ENCODE data around the gene ATXN1.
A peak's percentile ranks its signal among the peaks of the same experiment; 100 is the strongest.

Gene ATXN1

DNA sequence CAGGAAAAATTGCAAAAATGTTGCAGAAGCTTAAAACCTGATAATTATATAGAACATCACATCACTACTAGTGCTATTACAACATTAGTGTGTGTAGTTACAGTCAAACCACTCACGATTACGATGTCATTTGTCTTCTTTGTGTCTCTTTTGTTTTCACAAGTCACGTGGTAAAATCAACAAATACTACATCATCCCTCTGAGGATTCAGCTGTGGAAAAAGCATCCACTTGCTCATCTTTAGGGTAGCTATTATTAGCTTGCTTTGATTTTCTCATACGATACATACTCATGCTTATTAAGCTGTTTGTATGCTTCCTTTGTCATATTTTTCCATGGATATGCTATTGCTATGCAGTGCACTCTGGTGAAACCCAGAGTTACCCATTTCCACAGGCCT is 22.2 kb upstream of the ATXN1 start:
- DNase-seq (ENCODE audit: low spot score) = no peak

DNA sequence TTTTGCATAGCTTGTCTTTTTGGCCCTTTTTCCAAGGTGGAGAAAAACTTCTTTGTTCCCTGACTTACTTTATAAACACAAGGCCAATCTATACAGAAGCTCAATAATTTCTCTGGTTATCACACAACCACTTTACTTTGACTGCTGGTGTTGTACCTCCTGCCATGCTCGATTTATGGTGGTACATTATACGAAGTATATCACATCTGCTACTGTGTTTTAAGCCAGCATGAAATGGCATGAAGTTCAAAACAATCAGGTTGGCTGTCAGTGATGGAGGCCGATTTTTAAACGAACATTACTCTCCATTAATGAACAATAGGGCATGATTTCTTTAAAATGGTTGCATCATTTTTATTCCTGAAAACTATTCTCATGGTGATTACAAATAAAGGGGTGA is 21.0 kb upstream of the ATXN1 start:
- DNase-seq (ENCODE audit: low spot score) = no peak

DNA sequence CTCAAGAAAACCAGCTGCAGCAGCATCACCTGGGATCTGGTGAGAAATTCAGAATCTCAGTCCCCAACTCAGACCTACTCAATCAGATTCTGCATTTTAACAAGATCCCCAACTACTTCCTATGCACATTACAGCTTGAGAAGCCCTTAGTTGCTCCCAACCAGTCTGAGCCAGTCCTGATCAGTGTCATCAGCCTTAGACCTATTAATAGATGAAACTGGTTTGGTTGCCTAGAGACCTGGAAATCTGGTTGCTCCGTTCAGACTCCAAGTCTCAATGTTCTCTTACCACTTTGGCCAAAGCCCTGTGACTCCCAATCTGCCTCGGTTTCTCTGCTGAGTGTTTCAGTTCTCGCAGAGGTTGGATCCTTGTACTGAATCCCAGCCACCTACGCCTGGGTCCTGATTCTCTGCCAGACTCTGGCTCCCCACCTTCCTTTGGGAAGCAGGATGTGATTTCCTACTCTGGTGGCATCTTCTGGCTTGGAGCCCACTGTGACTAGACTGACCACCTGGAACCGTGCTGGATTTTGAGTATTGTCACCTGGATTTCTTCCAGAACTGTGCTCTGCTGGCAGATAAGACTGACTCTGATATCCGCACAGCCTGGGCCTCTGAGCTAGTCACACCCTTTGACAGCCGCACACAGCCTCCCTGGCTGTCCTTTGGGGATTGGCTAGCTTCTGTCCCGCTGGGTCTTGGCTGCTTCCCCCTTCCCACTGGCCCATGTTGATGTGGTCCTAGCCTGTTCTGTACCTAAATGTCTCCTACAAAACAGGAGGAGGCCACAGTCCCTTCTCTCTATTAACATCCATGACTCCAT is 20.3 kb upstream of the ATXN1 start:
- DNase-seq (ENCODE audit: low spot score) = no peak

DNA sequence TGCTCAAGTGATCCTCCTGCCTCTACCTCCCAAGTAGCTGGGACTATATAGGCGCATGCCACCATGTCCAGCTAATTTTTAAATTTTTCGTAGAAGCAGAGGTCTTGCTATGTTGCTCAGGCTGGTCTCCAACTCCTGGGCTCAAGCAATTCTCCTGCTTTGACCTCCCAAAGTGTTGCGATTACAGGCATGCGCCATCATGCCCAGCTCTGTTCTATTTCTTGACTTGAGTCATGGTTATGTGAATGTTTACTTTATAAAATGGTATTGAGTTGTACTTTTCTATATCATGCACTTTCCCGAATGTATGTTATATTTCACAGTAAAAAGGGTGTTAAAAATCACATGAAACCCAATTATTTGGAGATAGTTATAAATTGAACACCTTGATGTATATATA is 17.3 kb upstream of the ATXN1 start:
- no peak for DNase-seq (ENCODE audit: low spot score)

DNA sequence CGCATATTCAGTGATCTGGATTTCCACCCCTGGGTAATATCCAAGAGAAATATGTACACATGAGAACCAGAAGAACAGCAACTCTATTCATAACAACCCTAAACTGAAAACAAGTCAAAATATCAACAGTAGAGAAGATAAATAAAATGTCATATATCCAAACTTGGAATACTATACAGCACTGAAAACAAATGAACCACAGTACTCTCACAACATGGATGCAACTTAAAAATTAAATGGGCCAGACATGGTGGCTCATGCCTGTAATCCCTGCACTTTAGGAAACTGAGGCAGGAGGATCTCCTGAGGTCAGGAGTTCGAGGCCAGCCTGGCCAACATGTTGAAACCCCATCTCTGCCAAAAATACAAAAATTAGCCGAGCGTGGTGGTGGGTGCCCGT is 16.5 kb upstream of the ATXN1 start:
- DNase-seq (ENCODE audit: low spot score) = no peak

DNA sequence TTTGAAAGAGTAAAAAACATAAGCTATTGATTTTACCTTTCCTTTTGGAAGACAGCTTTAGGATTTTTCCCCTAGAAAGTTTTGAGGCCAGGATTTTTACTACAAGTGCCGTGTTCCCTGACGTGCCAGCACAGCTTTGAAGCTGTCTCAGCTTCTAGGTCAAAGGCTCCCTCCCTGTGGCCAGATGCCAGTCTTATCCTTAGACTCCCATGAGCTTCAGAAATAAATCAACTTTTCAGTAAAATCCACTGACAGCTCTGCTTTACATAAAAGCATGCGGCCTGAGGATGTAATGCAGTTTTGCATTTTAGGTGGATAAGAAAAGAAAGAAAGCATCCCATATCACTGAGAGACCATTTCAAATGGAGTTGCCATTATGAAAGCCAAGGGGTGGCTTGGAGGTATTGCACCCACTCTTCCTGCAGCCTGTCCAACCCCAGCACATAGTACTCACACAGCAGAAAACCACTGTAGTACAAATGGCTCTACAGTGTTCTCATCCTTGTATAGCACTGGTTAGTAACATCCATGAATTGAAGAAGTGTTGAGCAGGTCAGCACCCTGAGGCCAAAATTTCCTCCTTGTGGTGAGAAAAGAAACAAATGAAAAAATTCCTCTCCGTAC is 15.2 kb upstream of the ATXN1 start:
- DNase-seq (ENCODE audit: low spot score) = no peak

DNA sequence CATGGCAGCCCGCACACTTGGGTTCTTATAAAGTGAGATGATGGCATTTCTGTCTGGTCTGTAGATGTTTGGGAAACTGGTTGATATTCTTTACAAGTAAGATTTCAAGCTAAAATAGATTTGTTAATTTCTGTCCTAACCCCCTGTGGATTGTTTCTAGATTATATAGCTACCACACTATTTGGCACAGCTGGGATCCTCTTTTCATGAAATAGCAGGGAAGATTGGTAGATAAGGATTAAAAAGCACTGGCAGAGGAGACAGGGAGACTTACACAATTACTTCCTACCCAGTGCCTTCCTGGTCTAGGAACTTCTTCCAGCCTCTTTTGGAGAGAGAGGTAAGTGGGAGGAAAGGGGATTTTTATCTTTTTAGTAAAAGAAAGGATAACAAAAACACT is 13.2 kb upstream of the ATXN1 start:
- no peak for DNase-seq (ENCODE audit: low spot score)

DNA sequence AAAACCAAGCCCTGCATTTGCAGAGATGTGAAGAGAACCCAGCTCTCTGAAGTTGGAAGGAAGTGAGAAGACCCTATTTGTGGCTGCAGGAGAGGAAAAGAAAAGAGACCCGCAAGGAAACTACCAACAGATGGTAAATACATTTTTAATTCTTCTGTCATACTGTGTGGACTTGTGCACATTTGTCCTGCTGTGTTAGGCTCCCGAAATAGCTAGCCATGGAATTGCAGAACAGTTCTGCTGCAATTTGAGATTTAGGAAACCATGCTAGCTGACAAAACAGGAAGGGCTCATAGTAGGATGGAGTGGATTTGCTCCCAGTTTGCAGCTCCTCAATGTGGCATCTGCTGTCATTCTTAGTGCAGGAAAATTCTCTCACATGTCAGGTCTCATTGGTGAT is 12.1 kb upstream of the ATXN1 start:
- DNase-seq (ENCODE audit: low spot score) = no peak

DNA sequence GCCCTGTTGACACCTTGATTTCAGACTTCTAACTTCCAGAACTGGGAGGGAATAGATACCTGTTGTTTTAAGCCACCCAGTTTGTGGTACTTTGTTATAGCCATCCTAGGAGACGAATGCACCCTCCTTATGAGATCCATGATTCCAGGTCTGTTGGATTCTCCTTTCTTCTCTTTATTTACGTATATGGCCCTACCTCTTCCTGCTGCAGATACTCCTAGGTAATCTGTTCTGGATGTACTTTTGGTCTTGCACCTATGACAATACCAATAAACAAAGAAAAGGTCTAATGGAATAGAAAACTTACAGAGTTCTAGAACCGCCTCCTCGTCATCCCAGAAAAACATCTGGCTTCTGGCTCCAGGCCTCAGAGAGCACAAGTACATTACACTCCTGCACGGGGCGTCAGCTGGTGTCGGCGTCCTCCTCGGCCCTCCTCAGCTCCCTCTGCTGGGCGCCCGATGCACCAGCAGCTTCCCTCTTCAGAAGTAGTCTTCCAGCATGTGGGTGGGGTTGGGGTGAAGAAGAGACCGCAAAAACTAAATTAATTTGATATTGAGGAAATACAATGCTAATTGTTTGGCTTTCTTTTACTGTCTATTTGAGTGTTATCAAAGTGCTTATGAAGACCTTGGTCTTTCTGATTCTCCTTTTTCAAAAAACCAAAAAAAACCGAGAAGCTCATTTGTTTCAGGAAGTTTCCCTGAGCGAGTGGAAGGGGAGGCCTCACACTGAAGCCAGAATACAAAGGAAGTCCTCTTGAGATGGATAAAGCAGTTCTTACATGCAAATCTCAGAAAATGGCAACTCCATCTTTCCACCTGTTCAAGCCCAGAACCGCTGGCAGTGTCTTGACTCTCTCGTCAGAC is 9.7 kb upstream of the ATXN1 start:
- peak; percentile 87 for DNase-seq (ENCODE audit: low spot score)

DNA sequence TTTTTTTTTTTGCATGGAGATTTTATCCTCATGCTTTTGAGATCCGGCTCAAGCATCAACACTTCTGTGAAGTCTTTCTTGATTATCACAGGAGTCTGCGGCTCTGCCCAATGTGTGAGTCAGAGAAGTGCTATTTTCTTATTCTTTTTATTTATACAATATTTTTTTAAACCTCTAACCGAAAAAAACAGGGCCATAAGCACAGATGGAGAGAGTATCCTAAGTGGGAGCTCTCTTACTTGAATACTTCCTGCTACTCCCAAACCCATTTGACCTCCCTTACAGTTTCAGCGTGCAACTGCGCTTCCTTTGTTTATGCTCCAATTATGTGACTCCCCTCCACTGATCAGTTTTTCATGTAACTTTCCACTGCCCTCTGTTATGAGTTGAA is 8.7 kb upstream of the ATXN1 start:
- peak; percentile 48 for DNase-seq (ENCODE audit: low spot score)

DNA sequence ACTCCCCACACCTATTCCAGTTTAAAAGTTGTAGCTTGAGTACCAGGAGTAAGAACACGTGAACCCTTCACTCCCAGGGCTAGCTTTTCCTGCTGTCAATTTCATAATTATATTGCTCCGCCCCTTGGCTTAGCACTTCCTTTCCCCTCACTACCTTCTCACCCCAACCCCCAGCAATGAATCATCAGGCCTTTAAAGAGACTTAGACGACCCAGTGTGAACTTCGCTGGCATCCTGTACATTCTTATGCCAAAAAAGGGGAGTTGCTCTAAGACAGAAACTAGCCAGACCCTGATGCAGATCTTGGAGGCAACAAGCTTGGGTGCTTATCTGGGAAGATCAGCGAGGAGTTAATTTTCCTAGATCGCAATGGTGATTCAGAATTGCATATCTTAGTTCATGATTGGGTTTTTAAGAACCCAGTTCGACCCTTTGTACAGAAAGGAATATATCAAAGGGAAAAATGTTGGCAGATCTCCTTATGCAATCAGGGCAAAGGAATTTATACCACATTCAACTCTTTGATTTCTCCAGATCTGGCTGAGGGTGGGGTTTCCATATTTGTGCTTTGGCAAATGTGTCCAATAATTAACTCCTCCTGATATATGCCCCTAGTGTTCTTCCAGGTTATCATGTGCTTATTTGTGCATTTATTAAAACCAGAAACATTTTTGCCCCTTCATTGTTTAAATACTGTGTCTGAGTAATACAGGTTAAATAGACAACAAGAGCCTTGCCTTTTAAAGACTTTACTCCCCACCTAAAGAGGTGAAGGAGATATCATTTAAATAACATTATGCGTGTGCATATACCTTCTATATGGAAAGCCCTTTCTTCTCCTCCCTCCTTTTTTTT is 8.1 kb upstream of the ATXN1 start:
- peak; percentile 51 for DNase-seq (ENCODE audit: low spot score)

DNA sequence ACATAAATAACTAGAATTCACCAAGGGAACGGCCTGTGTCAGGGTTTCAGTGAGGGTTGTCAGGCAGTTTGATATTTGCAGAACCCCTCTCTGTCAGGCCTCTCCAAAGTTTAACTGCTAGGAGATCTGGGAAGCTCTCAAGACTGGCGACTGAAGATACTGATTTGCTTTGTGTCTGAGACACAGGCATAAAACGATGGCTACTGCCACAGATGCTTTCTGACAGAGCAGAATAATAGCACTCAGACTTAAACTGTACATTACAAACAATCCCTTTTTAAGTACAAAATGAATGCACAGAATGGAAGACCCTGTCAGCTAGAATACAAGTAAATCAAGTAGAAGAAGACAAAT is 7.2 kb upstream of the ATXN1 start:
- DNase-seq (ENCODE audit: low spot score) = no peak

DNA sequence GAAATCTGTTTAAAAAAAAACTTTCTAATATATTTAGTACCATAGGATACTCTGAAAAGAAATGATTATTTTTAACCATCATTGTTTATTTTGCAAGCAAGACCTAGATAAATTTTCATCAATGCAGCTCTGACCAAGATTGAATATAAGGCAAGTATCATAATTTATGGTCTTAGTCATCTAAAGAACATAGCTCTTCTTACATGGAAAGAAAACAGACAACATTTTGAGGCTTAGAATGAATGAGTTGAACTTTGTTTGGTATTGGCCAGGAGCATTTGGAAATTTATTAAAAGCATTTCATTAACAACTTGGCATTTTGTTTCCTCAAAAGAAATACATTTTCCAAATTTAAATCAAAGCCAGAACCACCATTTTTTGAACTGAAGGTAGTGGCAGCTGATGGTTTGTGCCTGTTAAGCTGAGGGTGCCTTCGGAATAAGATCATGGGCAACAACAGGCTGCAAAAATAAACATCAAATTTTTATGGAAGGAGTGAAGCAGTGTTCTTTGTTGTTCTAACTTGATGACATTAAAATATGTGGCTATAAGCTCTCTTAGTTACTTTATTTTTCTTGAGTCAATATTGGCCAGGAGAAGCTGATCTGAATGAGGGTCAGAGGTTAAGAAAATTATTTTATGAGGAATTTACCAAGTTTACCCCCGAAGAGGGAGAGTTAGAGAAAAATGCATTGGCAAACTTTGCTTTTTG is 6.7 kb upstream of the ATXN1 start:
- DNase-seq (ENCODE audit: low spot score) = no peak

DNA sequence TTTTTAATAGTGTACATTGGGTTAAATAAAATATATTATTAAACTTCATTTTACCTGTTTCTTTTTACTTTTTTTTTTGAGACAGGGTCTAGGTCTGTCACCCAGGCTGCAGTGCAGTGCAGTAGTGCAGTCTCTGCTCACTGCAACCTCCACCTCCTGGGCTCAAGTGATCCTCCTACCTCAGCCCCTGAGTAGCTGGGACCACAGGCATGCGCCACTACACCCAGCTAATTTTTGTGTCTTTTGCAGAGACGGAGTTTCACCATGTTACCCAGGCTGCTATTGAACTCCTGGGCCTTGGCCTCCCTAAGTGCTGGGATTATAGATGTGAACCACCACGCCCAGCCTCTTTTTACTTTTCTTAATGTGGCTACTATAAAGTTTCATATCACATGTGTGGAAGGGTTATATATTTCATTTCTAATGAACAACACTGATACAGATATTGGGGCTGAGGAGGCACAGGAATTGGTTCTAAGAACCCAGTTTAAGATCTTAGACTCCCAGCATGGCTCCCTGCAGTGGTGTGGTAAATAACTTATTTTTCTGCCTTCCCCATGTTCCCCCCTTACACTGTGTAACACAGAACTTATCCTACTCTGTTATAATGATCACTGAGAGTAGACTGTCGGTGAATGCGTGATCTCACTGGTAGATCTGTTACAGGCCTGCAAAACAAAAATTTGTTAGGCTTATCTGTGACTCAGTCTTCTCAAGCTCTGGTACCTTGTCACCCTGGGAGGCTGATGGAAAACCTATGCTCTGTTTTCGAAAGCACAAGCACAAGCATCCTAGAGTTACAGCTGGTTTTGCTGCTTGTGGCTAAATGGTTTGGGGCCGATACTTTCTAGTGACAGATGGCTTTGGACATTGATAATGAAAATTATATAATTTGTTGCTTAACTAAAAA is 5.8 kb upstream of the ATXN1 start:
- DNase-seq (ENCODE audit: low spot score) = no peak

DNA sequence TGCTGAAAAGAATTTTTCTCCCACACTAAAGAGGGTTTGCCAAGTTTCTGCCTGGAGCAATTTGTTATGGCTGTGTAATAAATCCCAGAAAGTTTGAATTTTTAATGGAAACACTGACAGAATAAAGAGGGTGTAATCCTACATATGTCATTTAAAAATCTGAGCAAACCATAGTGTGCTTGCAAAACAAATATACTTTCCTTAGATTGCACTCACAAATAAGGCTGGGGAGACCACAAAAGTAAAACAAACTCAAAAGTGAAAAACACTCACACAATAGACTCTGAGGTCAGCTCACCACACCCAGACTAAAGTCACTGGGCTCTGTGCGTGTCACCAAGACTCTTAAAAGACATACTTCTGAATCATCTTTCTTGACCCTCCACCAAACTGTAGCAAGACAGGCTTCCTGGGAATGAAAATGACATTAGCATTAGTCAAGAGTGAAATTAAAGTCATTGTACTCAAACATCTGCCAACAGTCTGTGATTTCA is 4.8 kb upstream of the ATXN1 start:
- DNase-seq (ENCODE audit: low spot score) = peak; percentile 60

DNA sequence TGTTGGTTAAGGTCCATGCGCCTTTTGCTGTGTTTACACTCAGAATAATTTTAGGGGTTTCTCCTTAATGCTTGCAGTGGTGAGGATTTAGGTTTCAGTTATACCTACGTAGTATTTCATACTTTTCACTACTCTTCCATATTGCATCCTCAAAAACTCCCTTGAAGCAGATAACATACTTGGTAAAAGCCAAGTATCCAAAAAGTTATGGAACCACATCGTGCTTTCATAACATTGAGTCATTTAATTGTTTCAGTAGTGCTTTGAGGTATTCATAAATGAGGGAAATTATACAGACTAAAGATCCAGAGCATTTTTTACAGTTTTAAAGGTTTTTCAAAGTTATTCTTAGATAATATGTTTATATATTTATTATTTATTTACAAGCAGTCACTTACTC is 4.0 kb upstream of the ATXN1 start:
- no peak for DNase-seq (ENCODE audit: low spot score)

DNA sequence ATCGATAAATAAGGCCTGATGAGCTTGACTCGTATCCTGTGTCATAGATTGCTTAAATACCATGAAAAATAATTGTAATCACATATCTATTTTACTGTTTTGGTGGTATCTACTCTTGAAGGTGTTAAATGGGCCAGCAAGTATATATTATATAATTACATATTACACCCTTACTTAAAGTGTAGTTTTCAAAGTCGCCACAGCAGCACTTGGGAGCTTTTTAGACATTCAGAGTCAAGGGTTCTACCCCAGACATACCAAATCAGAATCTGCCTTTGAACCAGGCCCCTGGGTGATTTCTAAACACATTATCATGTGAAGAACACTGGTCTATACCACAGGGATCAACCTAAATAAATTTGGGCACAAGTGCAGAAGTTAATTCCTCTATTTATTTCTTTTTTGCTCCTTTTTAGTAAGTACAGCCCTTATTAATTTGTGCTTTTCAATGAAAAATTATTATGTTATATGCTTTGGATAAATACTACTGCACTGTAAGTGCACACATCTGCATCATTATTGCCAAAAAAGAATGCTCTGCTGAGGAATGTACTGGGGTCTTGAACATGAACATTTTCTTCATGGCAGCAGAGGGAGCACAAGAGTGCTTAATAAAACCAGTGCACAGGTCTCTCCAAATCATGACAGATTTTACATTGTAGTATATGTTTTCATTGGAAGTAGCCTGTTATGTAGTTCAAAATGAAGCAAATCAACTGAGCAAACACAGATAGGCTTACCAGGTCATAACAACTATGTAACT is 3.1 kb upstream of the ATXN1 start:
- DNase-seq (ENCODE audit: low spot score) = no peak

DNA sequence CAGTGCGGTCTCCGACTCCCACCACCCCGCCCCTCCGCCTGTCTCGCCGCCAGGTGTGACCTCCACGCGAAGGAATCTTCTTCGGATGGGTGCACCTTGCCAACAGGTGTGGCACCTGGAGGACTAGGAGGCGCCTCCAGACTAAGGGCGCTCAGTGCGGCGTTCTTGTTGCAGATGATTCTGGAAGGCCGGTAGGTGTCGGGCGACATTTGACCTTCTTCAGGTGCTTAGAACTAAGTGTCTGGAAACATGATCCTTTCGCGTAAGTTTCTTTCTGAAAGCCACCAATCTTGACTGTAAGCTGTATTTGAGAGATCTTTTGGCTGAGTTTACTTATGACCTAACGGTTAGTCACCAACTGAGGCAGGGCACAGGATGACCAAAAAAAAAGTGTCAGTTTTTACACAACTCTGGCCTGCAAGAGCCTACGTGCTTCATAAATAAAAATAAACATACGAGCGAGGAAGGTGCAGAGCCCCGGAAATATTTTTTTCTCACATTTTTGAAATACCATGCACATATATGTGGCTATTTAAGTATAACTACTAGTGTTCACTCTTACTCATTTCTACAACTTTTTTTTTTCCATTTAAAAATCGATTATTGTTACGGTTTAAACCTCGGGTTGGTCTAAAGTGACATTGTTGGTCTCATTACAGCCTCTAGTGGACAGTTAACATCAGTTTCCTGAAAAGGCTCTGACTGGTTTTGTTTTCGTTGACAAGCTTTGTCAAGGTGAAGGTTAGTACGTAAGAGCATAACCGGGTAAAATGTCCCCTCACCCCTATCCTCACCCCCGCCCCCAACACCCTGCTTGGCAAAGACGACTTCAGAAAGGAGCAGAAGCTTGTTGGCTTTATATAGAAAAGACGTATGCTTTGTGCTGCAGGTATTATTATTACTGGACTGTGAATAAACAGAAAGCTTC is 1.6 kb upstream of the ATXN1 start:
- peak; percentile 49 for DNase-seq (ENCODE audit: low spot score)

DNA sequence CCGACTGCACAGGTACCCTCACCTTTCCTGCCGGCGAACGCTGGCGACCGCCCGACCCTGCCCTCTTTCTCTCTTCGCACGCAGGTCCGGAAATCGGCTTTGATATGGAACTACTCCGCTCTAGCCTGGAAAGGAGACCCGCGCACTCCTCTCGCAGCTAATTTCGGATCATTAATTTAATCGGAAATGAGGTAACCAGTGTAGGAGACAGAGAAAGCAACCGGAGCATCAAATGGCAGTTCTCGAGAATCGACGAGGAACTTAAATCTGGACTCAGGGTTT is 949 bp upstream of the ATXN1 start:
- DNase-seq (ENCODE audit: low spot score) = no peak
